Measurements from ENCODE around the gene CHMP3. TPM values are rescaled to one million over a fixed set of nuclear protein-coding genes. Genes with fewer than 3 reads are reported as not detected.

Gene CHMP3
- total RNA-seq, 1 donor, result 76.0 TPM

- Histone ChIP-seq H3K9me3 (ENCODE audit: low read depth, low read length) (peaks cover 2% of the 10 kb centered on the region), H3K4me1 (ENCODE audit: insufficient read depth, low read length) (no peaks in the 10 kb centered on the region), H3K27ac (ENCODE audit: low read depth, low read length) (no peak overlapping the region), H3K36me3 (ENCODE audit: insufficient read depth, low read length) (peaks cover 6% of the 10 kb centered on the region), H3K4me3 (ENCODE audit: insufficient read depth, low read length) (no peak overlapping the region), H3K79me2 (ENCODE audit: insufficient read depth, low read length) (no peaks in the 10 kb centered on the region), H4K20me1 (ENCODE audit: insufficient read depth, low read length) (no peaks in the 10 kb centered on the region), H3K4me2 (ENCODE audit: insufficient read depth, low read length) (no peak overlapping the region), H3K27me3 (ENCODE audit: insufficient read depth, low read length) (no peaks in the 10 kb centered on the region), H2AFZ (ENCODE audit: low read length) (no peak overlapping the region)
- no peak for DNase-seq (ENCODE audit: insufficient read length, low spot score, missing footprints)
- no peak for TF ChIP-seq CTCF (IDR thresholded peaks at IDR 0.05; ENCODE audit: extremely low read depth, low read depth, low read length)
Observed at GRCh38 chr2:86523491-86523890, 39.8 kb downstream of the CHMP3 start.

DNA sequence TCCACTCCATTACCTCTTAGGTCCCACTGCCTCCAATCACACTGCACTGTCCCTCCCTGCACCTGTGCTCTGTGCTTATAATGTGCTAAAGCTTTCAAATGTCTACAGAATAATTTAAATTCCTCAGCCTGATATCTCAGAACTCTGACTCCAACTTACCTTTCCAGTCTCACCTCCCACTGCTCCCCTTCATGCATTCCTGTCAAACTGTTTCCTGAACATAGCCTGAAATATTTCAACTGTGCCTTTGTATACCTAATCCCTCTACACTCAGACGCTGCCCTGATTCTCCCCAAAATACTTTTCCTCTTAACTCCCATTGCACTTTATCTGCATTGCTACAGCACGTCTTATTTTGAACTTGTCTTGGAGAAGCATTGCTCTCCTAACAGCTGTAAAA, 40.5 kb downstream of the CHMP3 start:
- Histone ChIP-seq H3K4me2 (ENCODE audit: insufficient read depth, low read length) (no peak overlapping the region), H3K79me2 (ENCODE audit: insufficient read depth, low read length) (no peaks in the 10 kb centered on the region), H3K4me1 (ENCODE audit: insufficient read depth, low read length) (no peaks in the 10 kb centered on the region), H2AFZ (ENCODE audit: low read length) (no peak overlapping the region), H3K9me3 (ENCODE audit: low read depth, low read length) (peaks cover 2% of the 10 kb centered on the region), H3K27ac (ENCODE audit: low read depth, low read length) (no peak overlapping the region), H4K20me1 (ENCODE audit: insufficient read depth, low read length) (no peaks in the 10 kb centered on the region), H3K4me3 (ENCODE audit: insufficient read depth, low read length) (no peak overlapping the region), H3K36me3 (ENCODE audit: insufficient read depth, low read length) (peaks cover 6% of the 10 kb centered on the region), H3K27me3 (ENCODE audit: insufficient read depth, low read length) (no peaks in the 10 kb centered on the region)
- TF ChIP-seq CTCF (IDR thresholded peaks at IDR 0.05; ENCODE audit: extremely low read depth, low read depth, low read length), result no peak
- no peak for DNase-seq (ENCODE audit: insufficient read length, low spot score, missing footprints)

DNA sequence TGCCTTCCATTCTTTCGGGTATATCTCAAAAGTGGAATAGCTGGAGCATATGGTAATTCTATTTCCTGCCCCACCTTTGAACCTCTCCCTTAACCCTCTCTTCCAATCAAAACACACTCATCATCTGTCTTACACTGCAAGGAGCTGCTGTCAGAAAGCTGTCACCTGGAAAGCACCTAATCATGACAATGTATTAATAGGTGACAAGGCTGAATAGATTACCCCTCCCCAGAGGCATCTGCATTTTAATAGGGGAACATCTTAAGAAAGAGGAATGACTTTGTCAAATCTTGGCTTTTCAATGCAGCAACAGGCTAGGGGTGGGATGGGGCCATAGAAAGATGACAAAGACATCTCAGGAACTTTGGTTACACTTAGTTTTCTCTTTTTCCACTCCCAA, 41.3 kb downstream of the CHMP3 start:
- no peaks in the 10 kb centered on the region for H3K79me2 ChIP-seq (ENCODE audit: insufficient read depth, low read length)
- peaks cover 4% of the 10 kb centered on the region for H3K36me3 ChIP-seq (ENCODE audit: insufficient read depth, low read length)
- H3K27me3 ChIP-seq (ENCODE audit: insufficient read depth, low read length), result no peaks in the 10 kb centered on the region
- no peaks in the 10 kb centered on the region for H3K4me1 ChIP-seq (ENCODE audit: insufficient read depth, low read length)
- H3K27ac ChIP-seq (ENCODE audit: low read depth, low read length), result no peak overlapping the region
- no peak overlapping the region for H3K4me2 ChIP-seq (ENCODE audit: insufficient read depth, low read length)
- no peak overlapping the region for H3K4me3 ChIP-seq (ENCODE audit: insufficient read depth, low read length)
- H3K9me3 ChIP-seq (ENCODE audit: low read depth, low read length), result peaks cover 2% of the 10 kb centered on the region
- H4K20me1 ChIP-seq (ENCODE audit: insufficient read depth, low read length), result no peaks in the 10 kb centered on the region
- no peak for DNase-seq (ENCODE audit: insufficient read length, low spot score, missing footprints)
- TF ChIP-seq CTCF (IDR thresholded peaks at IDR 0.05; ENCODE audit: extremely low read depth, low read depth, low read length), result no peak
- no peak overlapping the region for H2AFZ ChIP-seq (ENCODE audit: low read length)

DNA sequence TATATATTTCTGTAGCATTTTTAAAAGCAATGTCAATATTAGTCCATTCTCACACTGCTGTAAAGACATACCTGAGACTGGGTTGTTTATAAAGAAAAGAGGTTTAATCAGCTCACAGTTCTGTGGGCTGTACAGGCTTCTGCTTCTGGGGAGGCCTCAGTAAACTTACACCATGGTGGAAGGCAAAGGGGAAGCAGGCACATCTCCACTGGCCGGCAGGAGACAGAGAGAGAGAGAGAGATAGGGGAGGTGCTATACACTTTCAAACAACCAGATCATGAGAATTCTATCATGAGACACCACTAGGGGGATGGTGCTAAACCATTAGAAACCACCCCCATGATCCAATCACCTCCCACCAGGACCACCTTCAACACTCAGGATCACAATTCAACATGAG, 43.1 kb downstream of the CHMP3 start:
- no peak for TF ChIP-seq CTCF (IDR thresholded peaks at IDR 0.05; ENCODE audit: extremely low read depth, low read depth, low read length)
- Histone ChIP-seq H4K20me1 (ENCODE audit: insufficient read depth, low read length) (no peaks in the 10 kb centered on the region), H2AFZ (ENCODE audit: low read length) (no peak overlapping the region), H3K4me1 (ENCODE audit: insufficient read depth, low read length) (no peaks in the 10 kb centered on the region), H3K36me3 (ENCODE audit: insufficient read depth, low read length) (no peaks in the 10 kb centered on the region), H3K4me2 (ENCODE audit: insufficient read depth, low read length) (no peak overlapping the region), H3K4me3 (ENCODE audit: insufficient read depth, low read length) (no peak overlapping the region), H3K9me3 (ENCODE audit: low read depth, low read length) (peaks cover 2% of the 10 kb centered on the region), H3K27ac (ENCODE audit: low read depth, low read length) (no peak overlapping the region), H3K79me2 (ENCODE audit: insufficient read depth, low read length) (no peaks in the 10 kb centered on the region), H3K27me3 (ENCODE audit: insufficient read depth, low read length) (no peaks in the 10 kb centered on the region)
- no peak for DNase-seq (ENCODE audit: insufficient read length, low spot score, missing footprints)

Measured in osteoblast (primary cell).